Activated T-helper 2 cell treated with anti-CD3 and anti-CD28 coated beads, Interferon-gamma antibody, Interleukin-2, Interleukin-4, amounts not matched to agents 10 μg/mL and 5 μg/mL and 100 μg/mL, durations not matched to agents 14 hours and 24 hours and 36 hours (primary cell): ENCODE results near the gene STARD8. TPM values are rescaled to one million over a fixed set of nuclear protein-coding genes. Genes with fewer than 3 reads are reported as not detected.
"Not testable (repeated sequence)": the region's sequence is repeated elsewhere in the genome, so short reads cannot be mapped to it uniquely, and the experiment has no call there.

Experiments
- DNase-seq: peaks from one replicate; pipeline ENCODE4 v3.0.0; 2021; ENCODE audit warnings: low spot score
- H3K27ac Mint-ChIP-seq: one replicate; pipeline ENCODE4 v1.8.0; 2021; ENCODE audit warnings: mixed read lengths
- H3K27me3 Mint-ChIP-seq: one replicate; pipeline ENCODE4 v1.8.0; 2021; ENCODE audit warnings: low read depth, mixed read lengths
- H3K36me3 Mint-ChIP-seq: one replicate; pipeline ENCODE4 v1.8.0; 2021; ENCODE audit warnings: low read depth, mixed read lengths
- H3K4me1 Mint-ChIP-seq: one replicate; pipeline ENCODE4 v1.8.0; 2021; ENCODE audit warnings: low read depth, mixed read lengths
- H3K4me3 Mint-ChIP-seq: one replicate; pipeline ENCODE4 v1.8.0; 2021; ENCODE audit warnings: low read depth, mild to moderate bottlenecking, moderate library complexity, mixed read lengths
- H3K9me3 Mint-ChIP-seq: one replicate; pipeline ENCODE4 v1.8.0; 2021; ENCODE audit warnings: mixed read lengths
- intact Hi-C: fragments of 100-400 bp; cut with micrococcal nuclease; formaldehyde crosslinking; loops from one replicate; pipeline ENCODE4 v1.15.1; 2023
- total RNA-seq: library from RNA; stranded (reverse); gene quantifications from 2 replicates; pipeline ENCODE4 v1.2.3, GENCODE V29; 2022

Gene STARD8
- total RNA-seq, 1 donor from 2014 or later: 7.9 TPM

- no peaks in the 10 kb centered on the region for H3K4me1 Mint-ChIP-seq
- intact Hi-C loops: no loop called here
- no peaks in the 10 kb centered on the region for H3K27me3 Mint-ChIP-seq
- H3K4me3 Mint-ChIP-seq: no peak overlapping the region
- H3K27ac Mint-ChIP-seq: no peak overlapping the region
- H3K36me3 Mint-ChIP-seq: no peaks in the 10 kb centered on the region
- no peaks in the 10 kb centered on the region for H3K9me3 Mint-ChIP-seq
- DNase-seq: no peak
Measured at GRCh38 chrX:68640661-68641060, 6.8 kb upstream of the STARD8 start.

GRCh38 chrX:68644861-68645260, 2.6 kb upstream of the STARD8 start:
- Mint-ChIP-seq H3K27ac (no peak overlapping the region), H3K9me3 (no peaks in the 10 kb centered on the region), H3K36me3 (no peaks in the 10 kb centered on the region), H3K27me3 (peaks cover 9% of the 10 kb centered on the region), H3K4me1 (no peaks in the 10 kb centered on the region), H3K4me3 (no peak overlapping the region)
- intact Hi-C loops: no loop called here
- no peak for DNase-seq

GRCh38 chrX:68646421-68646820, 1.0 kb upstream of the STARD8 start:
- H3K36me3 Mint-ChIP-seq: no peaks in the 10 kb centered on the region
- no peaks in the 10 kb centered on the region for H3K4me1 Mint-ChIP-seq
- H3K4me3 Mint-ChIP-seq: no peak overlapping the region
- H3K27me3 Mint-ChIP-seq: peaks cover 9% of the 10 kb centered on the region
- no peaks in the 10 kb centered on the region for H3K9me3 Mint-ChIP-seq
- no peak for DNase-seq
- no peak overlapping the region for H3K27ac Mint-ChIP-seq
- intact Hi-C loops: no loop called here

GRCh38 chrX:68648960-68649359, 1.5 kb downstream of the STARD8 start:
- no peak overlapping the region for H3K27ac Mint-ChIP-seq
- H3K36me3 Mint-ChIP-seq: no peaks in the 10 kb centered on the region
- no peak for DNase-seq
- intact Hi-C loops: no loop called here
- H3K9me3 Mint-ChIP-seq: no peaks in the 10 kb centered on the region
- no peak overlapping the region for H3K4me3 Mint-ChIP-seq
- H3K4me1 Mint-ChIP-seq: no peaks in the 10 kb centered on the region
- peaks cover 9% of the 10 kb centered on the region for H3K27me3 Mint-ChIP-seq

GRCh38 chrX:68650491-68650890, 3.0 kb downstream of the STARD8 start:
- DNase-seq: no peak
- peaks cover 9% of the 10 kb centered on the region for H3K27me3 Mint-ChIP-seq
- no peak overlapping the region for H3K27ac Mint-ChIP-seq
- H3K4me1 Mint-ChIP-seq: no peaks in the 10 kb centered on the region
- H3K4me3 Mint-ChIP-seq: no peak overlapping the region
- intact Hi-C loops: no loop called here
- H3K36me3 Mint-ChIP-seq: no peaks in the 10 kb centered on the region
- no peaks in the 10 kb centered on the region for H3K9me3 Mint-ChIP-seq

- peaks cover 9% of the 10 kb centered on the region for H3K27me3 Mint-ChIP-seq
- H3K27ac Mint-ChIP-seq: no peak overlapping the region
- peaks cover 3% of the 10 kb centered on the region for H3K9me3 Mint-ChIP-seq
- no peaks in the 10 kb centered on the region for H3K36me3 Mint-ChIP-seq
- no peaks in the 10 kb centered on the region for H3K4me1 Mint-ChIP-seq
- no peak overlapping the region for H3K4me3 Mint-ChIP-seq
- no peak for DNase-seq
- intact Hi-C loops: no loop called here
Measured at GRCh38 chrX:68651110-68651509, 3.6 kb downstream of the STARD8 start.

- intact Hi-C loops: no loop called here
- peaks cover 9% of the 10 kb centered on the region for H3K27me3 Mint-ChIP-seq
- H3K9me3 Mint-ChIP-seq: peaks cover 3% of the 10 kb centered on the region
- H3K4me1 Mint-ChIP-seq: no peaks in the 10 kb centered on the region
- no peaks in the 10 kb centered on the region for H3K36me3 Mint-ChIP-seq
- no peak overlapping the region for H3K4me3 Mint-ChIP-seq
- H3K27ac Mint-ChIP-seq: no peak overlapping the region
- DNase-seq: no peak
Measured at GRCh38 chrX:68652326-68653170, 5.1 kb downstream of the STARD8 start.

- no peaks in the 10 kb centered on the region for H3K4me1 Mint-ChIP-seq
- H3K27ac Mint-ChIP-seq: no peak overlapping the region
- intact Hi-C loops: no loop called here
- no peak for DNase-seq
- H3K36me3 Mint-ChIP-seq: no peaks in the 10 kb centered on the region
- H3K9me3 Mint-ChIP-seq: peaks cover 3% of the 10 kb centered on the region
- peaks cover under 1% of the 10 kb centered on the region for H3K27me3 Mint-ChIP-seq
- H3K4me3 Mint-ChIP-seq: no peak overlapping the region
Measured at GRCh38 chrX:68654693-68655092, 7.2 kb downstream of the STARD8 start.

GRCh38 chrX:68656473-68656872, 9.0 kb downstream of the STARD8 start:
- H3K9me3 Mint-ChIP-seq, H3K27me3 Mint-ChIP-seq, intact Hi-C loops, H3K36me3 Mint-ChIP-seq, H3K4me1 Mint-ChIP-seq, DNase-seq, H3K4me3 Mint-ChIP-seq, H3K27ac Mint-ChIP-seq: not testable (repeated sequence)

- Mint-ChIP-seq H3K4me3 (no peak overlapping the region), H3K9me3 (peaks cover 3% of the 10 kb centered on the region), H3K27me3 (no peaks in the 10 kb centered on the region), H3K27ac (no peak overlapping the region), H3K4me1 (no peaks in the 10 kb centered on the region), H3K36me3 (no peaks in the 10 kb centered on the region)
- no peak for DNase-seq
- intact Hi-C loops: no loop called here
Measured at GRCh38 chrX:68658530-68658929, 11.1 kb downstream of the STARD8 start.

GRCh38 chrX:68659385-68659784, 11.9 kb downstream of the STARD8 start:
- H3K4me3 Mint-ChIP-seq: no peak overlapping the region
- no peak for DNase-seq
- H3K4me1 Mint-ChIP-seq: no peaks in the 10 kb centered on the region
- intact Hi-C loops: no loop called here
- peaks cover 3% of the 10 kb centered on the region for H3K9me3 Mint-ChIP-seq
- no peaks in the 10 kb centered on the region for H3K36me3 Mint-ChIP-seq
- no peak overlapping the region for H3K27ac Mint-ChIP-seq
- no peaks in the 10 kb centered on the region for H3K27me3 Mint-ChIP-seq

- no peaks in the 10 kb centered on the region for H3K4me1 Mint-ChIP-seq
- H3K9me3 Mint-ChIP-seq: peaks cover 3% of the 10 kb centered on the region
- no peak overlapping the region for H3K27ac Mint-ChIP-seq
- no peak overlapping the region for H3K4me3 Mint-ChIP-seq
- intact Hi-C loops: no loop called here
- no peaks in the 10 kb centered on the region for H3K36me3 Mint-ChIP-seq
- no peaks in the 10 kb centered on the region for H3K27me3 Mint-ChIP-seq
- DNase-seq: no peak
Measured at GRCh38 chrX:68659786-68660185, 12.3 kb downstream of the STARD8 start.

GRCh38 chrX:68660746-68661145, 13.3 kb downstream of the STARD8 start:
- Mint-ChIP-seq H3K36me3 (no peaks in the 10 kb centered on the region), H3K27me3 (no peaks in the 10 kb centered on the region), H3K4me3 (no peak overlapping the region), H3K9me3 (peaks cover 1% of the 10 kb centered on the region), H3K27ac (no peak overlapping the region), H3K4me1 (no peaks in the 10 kb centered on the region)
- DNase-seq: no peak
- intact Hi-C loops: no loop called here
